Tibial artery (tissue), 4 donors: ENCODE data around the gene TREH.

Experiments
- DNase-seq, 2 donors: peaks; one replicate each; pipeline ENCODE4 v3.0.0-alpha.2; 2019
- H3K27ac ChIP-seq, 2 donors: fragments of 200-600 bp; sonication (generic) in 1 of 2; 1 replicate in 1 of 2; 2 replicates in 1 of 2; pipeline ENCODE4 v1.5.1; 2018 to 2019; ENCODE audit warnings: mild to moderate bottlenecking in 1 of 2
- H3K27me3 ChIP-seq, 2 donors: fragments of 200-600 bp; sonication (generic) in 1 of 2; one replicate each; pipeline versions ENCODE4 v1.5.1 to v1.6.0; 2016 to 2019
- H3K36me3 ChIP-seq, 3 donors: fragments of 200-600 bp; sonication (generic) in 2 of 3; one replicate each; pipeline ENCODE4 v1.5.1; 2016 to 2019; ENCODE audit warnings: mild to moderate bottlenecking in 2 of 3
- H3K4me1 ChIP-seq, 4 donors: fragments of 200-600 bp; sonication (generic) in 2 of 4; 1 replicate in 3 of 4; 2 replicates in 1 of 4; pipeline ENCODE4 v1.5.1; 2016 to 2019
- H3K4me3 ChIP-seq, 2 donors: fragments of 200-600 bp; sonication (generic) in 1 of 2; 1 replicate in 1 of 2; 2 replicates in 1 of 2; pipeline ENCODE4 v1.5.1; 2018 to 2019; ENCODE audit warnings: mild to moderate bottlenecking in 2 of 2
- H3K9me3 ChIP-seq, 3 donors: fragments of 200-600 bp; sonication (generic) in 1 of 3; one replicate each; pipeline ENCODE4 v1.5.1; 2016 to 2019
- intact Hi-C: fragments of 100-400 bp; cut with DNase I; formaldehyde crosslinking; loops from one replicate; pipeline ENCODE4 v1.15.0; 2023; ENCODE audit warnings: low total_unique reads
- TF ChIP-seq, protein P1 (sequence below), 2 experiments: fragments of 200-600 bp in 1 of 2; fragments of 450-650 bp in 1 of 2; IDR thresholded peaks; one replicate each; pipeline ENCODE4 v1.5.1; 2017 to 2019; ENCODE audit warnings: antibody characterized with exemption in 2 of 2, mild to moderate bottlenecking in 1 of 2, moderate library complexity in 1 of 2

The TREH gene

DNA sequence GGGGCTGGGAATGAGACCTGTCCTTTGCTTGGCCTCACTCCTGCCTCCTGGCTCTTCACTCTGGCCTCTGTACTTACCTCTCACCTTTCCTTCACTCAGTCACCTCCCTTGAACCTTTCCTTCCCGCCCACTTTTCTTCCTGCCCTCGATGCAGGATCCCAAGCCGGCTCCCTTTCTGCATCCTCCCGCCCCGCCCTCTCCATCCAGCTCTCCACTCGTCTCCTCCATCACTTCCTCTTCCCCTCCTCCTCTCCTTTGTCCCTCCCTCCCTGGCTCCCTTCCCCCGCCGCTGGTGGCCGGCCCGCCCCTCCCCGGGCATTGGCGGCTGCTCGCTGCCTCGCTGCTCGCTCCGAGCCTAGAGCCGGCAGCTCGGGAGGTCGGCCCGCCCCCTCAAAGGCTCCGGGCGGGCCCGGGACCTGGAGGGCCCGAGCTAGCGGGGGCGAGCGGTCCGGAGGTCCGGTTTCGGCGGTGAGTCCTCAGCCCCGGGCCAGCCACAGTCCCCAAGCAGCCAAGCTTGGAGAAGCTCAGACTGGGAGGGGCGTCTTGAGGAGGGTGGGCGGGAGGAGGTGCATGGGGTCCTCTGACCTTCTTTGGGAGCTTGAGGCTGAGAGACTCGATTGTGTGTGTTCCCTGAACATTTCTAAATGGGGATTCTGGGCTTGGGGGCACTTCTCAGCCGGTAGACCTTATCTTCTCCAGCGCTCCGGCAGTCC, 58.2 kb downstream of the TREH start:
- peak; percentile 92 to 98 for DNase-seq
- Histone ChIP-seq H3K27ac (peak overlapping the region; percentile 87 to 93), H3K4me3 (peak overlapping the region; percentile 58 to 62), H3K4me1 (peaks cover 5 to 73% (median 62%) of the 10 kb centered on the region in 4 donors), H3K36me3 (peaks cover 14 to 29% (median 25%) of the 10 kb centered on the region in 3 donors), H3K9me3 (no peaks in the 10 kb centered on the region), H3K27me3 (no peaks in the 10 kb centered on the region)
- intact Hi-C loops, result no loop called here
- TF ChIP-seq, protein P1, sequence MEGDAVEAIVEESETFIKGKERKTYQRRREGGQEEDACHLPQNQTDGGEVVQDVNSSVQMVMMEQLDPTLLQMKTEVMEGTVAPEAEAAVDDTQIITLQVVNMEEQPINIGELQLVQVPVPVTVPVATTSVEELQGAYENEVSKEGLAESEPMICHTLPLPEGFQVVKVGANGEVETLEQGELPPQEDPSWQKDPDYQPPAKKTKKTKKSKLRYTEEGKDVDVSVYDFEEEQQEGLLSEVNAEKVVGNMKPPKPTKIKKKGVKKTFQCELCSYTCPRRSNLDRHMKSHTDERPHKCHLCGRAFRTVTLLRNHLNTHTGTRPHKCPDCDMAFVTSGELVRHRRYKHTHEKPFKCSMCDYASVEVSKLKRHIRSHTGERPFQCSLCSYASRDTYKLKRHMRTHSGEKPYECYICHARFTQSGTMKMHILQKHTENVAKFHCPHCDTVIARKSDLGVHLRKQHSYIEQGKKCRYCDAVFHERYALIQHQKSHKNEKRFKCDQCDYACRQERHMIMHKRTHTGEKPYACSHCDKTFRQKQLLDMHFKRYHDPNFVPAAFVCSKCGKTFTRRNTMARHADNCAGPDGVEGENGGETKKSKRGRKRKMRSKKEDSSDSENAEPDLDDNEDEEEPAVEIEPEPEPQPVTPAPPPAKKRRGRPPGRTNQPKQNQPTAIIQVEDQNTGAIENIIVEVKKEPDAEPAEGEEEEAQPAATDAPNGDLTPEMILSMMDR (IDR thresholded peaks at IDR 0.05), result no peak

DNA sequence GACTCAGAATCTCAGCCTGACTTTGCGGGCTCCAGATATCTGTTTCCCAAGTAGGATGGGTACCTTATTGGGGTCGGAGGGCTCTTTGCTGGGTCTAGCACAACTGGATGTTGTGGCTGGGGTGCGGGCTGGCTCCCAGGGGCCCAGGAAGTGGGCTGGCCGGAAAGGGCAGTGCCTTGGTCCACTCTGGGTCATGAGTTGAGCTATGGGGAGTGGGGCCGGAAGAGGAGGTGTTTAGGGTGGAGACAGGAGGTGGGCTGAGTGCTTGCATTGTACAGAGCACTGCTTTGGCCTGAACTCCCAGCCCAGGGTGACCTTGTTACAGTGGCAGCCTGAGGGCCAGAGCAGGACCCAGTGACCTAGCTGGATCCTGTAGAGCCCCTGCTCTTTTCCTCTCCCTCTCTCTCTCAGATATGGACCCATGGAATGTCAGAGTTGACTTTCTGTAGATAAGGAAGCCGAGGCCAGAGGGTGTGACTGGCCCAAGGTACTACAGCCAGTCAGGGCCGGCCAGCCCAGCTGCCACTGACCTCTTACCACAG, 58.9 kb downstream of the TREH start:
- Histone ChIP-seq H3K9me3 (no peaks in the 10 kb centered on the region), H3K4me3 (peak overlapping the region; percentile 58 to 62), H3K27ac (peak overlapping the region; percentile 87 to 93), H3K27me3 (no peaks in the 10 kb centered on the region), H3K36me3 (peaks cover 18 to 29% (median 26%) of the 10 kb centered on the region in 3 donors), H3K4me1 (peaks cover 5 to 73% (median 62%) of the 10 kb centered on the region in 4 donors)
- TF ChIP-seq, protein P1 (IDR thresholded peaks at IDR 0.05), result no peak
- peak in 1 of 2 donors; percentile 61 for DNase-seq
- intact Hi-C loops, result no loop called here

DNA sequence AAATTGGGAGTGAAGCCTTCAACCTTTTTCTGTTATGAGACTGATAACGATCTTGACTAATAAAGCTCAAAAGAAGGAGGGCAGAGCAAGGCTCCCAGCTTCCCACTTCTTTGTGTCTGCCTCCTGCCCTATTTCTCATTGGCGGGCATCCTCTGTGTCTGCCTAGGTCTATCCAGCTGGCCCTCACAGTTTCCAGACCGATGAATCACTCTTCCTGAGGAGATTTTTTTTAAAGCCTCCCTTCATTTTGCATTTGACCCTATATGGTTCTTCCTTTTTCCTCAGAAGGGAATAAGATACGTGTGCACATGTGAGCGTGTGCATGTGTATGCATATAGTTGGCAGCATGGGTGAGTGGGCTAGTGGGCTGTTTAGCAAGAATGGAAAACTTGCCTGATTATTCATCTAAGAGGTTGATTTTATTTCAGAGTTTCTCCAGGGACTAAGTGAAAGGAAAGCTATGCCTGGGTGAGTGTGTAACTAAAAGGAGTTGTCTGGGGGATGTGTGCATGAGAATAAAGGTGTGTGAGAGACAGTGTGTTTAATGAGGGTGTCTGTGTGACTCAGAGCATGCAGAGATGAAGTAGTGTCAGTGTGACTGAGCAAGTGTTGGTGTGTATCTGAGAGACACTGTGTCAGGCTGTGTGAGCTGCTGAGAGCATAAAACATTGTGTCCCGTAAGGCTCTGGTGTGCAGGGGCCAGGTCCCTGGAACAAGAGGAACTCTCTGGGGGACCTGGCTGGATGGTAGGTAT, 59.8 kb downstream of the TREH start:
- intact Hi-C loops, result no loop called here
- H3K4me1 ChIP-seq, result peaks cover 5 to 68% (median 61%) of the 10 kb centered on the region in 4 donors
- peak; percentile 89 for DNase-seq

DNA sequence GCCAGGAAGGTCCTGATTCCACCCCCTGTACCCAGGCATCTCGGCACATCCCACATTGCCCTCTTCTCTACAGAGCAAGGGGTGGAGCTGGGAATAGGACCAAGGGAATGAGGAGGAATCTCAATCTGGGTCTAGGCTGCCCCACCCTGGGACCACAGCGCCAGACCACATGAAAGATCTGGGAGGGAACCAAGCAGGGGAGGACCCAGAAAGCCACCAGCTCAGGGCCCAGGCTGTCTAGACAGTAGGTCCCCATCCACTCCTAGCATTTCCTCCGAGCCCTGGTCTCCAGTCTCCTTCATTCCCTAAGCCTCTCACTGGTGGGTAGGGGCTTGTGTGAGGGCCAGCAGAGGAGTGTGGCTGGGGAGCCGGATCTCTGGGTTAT, 60.5 kb downstream of the TREH start:
- TF ChIP-seq, protein P1 (IDR thresholded peaks at IDR 0.05), result no peak
- peak overlapping the region in 1 of 2 donors; percentile 7 for H3K4me3 ChIP-seq
- DNase-seq, result peak; percentile 79 to 90
- intact Hi-C loops, result no loop called here
- H3K4me1 ChIP-seq, result peaks cover 5 to 65% (median 61%) of the 10 kb centered on the region in 4 donors
- H3K27me3 ChIP-seq, result no peaks in the 10 kb centered on the region
- H3K36me3 ChIP-seq, result peaks cover 9 to 30% (median 22%) of the 10 kb centered on the region in 3 donors
- peak overlapping the region; percentile 87 to 93 for H3K27ac ChIP-seq
- no peaks in the 10 kb centered on the region for H3K9me3 ChIP-seq

More for the DNA sequence above, 59.8 kb downstream of the TREH start:
- peak overlapping the region; percentile 87 to 93 for H3K27ac ChIP-seq
- TF ChIP-seq, protein P1 (IDR thresholded peaks at IDR 0.05), result no peak
- no peaks in the 10 kb centered on the region for H3K27me3 ChIP-seq
- no peaks in the 10 kb centered on the region for H3K9me3 ChIP-seq
- peaks cover 9 to 25% (median 22%) of the 10 kb centered on the region in 3 donors for H3K36me3 ChIP-seq
- H3K4me3 ChIP-seq, result peak overlapping the region in 1 of 2 donors; percentile 7

DNA sequence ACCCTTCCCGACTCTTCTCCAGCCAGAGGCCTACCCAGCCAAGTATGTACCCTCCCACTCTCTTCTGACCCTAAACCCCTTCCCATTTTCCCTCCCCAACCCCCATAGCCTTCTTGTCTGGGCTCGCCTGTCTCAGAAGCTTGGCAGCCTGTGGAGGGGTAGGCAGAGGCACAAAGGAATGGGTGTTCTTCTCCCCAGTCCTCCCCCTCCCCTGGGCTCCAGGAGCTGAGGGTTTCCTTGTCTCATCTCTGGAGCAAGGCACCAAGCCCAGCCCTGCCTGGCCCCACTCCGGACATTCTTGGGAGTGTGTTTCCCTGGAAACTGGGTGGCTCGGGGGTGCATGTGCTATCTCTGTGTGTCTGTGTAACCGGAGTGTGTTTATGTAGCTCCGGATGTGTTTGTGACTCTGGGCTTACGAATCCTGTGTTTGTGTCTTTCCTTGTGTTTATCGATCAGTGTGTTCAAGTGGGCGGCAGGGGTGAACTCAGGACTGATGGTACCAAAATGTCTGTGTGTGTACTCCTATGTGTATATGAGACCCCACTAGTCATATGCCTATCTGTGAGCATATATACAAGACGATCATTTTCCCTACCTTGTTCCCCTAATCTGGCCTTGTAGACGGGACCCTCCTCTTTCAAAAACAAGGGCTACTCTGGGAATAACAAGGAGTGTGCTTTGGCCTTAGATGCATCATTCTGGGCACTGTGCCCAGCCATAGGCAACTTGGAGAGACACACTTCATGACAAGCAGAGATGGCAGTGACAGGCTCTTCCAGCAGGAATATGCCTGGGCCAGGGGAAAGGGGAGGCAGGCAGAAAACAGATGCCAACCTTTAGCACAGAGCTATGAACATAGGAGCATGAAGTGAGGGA, 61.1 kb downstream of the TREH start:
- TF ChIP-seq, protein P1 (IDR thresholded peaks at IDR 0.05), result no peak
- Histone ChIP-seq H3K36me3 (peaks cover 9 to 35% (median 22%) of the 10 kb centered on the region in 3 donors), H3K27me3 (no peaks in the 10 kb centered on the region), H3K4me1 (peaks cover 5 to 62% (median 57%) of the 10 kb centered on the region in 4 donors), H3K9me3 (no peaks in the 10 kb centered on the region), H3K27ac (peak overlapping the region; percentile 87 to 93), H3K4me3 (no peak overlapping the region)
- intact Hi-C loops, result no loop called here
- peak; percentile 83 to 88 for DNase-seq
